ENCODE results near the gene ASPA. TPM values are rescaled to one million over a fixed set of nuclear protein-coding genes. Genes with fewer than 3 reads are reported as not detected.
A peak's percentile ranks its signal among the peaks of the same experiment; 100 is the strongest.
"Not testable (repeated sequence)": the region's sequence is repeated elsewhere in the genome, so short reads cannot be mapped to it uniquely, and the experiment has no call there.

Gene ASPA
- total RNA-seq, 2 donors from 2014 or later = 3.1 to 5.0 TPM

DNA sequence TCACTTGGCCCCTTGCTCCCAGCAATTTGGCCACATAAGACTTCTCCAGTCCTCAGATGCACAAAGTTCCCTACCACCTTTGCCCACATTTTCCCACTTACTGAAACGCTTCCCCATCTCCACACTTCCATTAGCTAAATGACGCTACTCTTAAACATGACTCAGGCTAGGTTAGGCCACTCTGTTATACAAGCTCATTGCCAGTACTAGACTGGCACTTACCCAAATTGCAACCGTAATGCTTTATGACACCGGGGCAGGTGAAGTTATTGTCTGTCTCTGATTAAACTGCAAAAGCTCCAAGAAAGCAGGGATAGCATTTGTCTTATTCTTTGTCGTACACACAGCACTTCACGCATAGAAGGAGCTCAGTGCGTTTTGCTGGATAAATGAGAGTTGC lies 29.2 kb downstream of the ASPA start:
- intact Hi-C loops (cut with DNase I) = no loop called here
- ATAC-seq = no peak
- DNase-seq = no peak

- ATAC-seq (no peak), DNase-seq (no peak)
- intact Hi-C loops (cut with DNase I) = no loop called here
These were observed 30.3 kb downstream of the ASPA start for GRCh38 chr17:3506054-3506453.

DNA sequence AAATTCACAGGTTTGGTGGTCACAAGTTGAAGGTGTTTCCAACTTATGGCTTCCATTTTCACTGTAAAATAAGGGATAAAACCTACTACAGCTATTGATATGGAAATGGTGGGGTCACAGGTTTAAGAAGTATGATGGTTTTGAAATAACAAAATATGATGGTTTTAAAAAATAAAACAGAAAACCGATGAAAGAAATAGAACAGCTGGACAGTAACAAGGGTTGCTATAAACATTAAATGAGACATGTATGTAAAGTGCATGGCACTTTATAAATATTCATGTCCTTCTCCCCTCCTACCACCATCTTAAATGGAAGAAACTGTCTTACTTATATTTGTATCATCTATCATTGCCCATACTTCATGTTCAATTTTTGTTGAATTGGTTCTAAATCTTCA lies 31.3 kb downstream of the ASPA start:
- no peak for ATAC-seq
- no peak for DNase-seq
- intact Hi-C loops (cut with DNase I) = no loop called here

DNA sequence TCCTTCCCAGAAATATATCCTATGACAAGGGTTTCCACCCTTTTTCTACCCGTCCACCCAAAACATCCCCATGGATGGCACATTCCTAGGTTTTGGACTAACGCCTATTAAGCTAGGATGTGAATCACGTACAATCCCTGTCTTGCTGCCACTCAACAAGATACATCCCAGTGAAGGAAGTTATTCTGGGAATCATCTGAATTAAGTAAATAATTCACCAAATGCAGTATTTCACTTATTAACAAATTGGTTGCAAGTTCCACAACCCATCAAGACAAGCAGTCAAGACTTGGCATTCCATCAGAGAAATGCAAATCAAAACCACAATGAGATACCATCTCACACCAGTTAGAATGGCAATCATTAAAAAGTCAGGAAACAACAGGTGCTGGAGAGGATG lies 32.1 kb downstream of the ASPA start:
- no peak for DNase-seq
- intact Hi-C loops (cut with DNase I) = no loop called here
- no peak for ATAC-seq

GRCh38 chr17:3510090-3510489 lies 34.3 kb downstream of the ASPA start:
- ATAC-seq = no peak
- intact Hi-C loops (cut with DNase I) = no loop called here
- DNase-seq = no peak

- peak; percentile 52 to 55 for ATAC-seq
- intact Hi-C loops (cut with DNase I) = no loop called here
- DNase-seq = no peak
These were observed 36.2 kb downstream of the ASPA start for GRCh38 chr17:3511852-3512504.

DNA sequence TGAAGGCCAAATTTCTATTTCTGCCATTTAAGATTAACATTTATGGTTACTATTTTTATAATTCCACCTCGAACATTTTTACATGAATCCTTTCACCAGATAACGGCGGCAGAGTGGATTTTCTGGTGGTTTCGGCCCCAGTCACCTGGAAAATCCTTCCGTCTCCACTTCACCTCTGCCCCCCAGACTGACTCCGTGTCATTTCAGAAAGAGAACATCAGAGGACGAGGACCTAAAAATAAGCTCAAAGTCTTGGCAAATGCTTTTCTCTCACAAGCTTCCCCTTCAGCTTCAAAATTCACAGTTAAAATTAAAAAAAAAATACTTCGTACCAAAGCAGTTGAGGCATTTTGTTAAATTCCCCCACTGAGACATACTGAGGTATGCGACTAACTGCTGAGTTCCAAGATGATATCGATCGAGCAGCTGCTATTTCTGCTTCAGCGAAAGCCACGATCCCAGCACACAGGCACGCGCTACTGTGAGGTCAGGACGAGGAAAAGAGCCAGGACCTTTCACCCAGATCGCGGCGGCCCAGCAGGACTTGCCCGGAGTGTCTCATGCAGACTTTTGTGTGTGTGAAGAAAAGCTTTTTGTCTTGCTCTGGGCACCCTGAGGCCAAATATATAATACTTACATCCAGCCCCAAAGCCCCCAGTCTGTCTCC lies 36.8 kb downstream of the ASPA start:
- intact Hi-C loops (cut with DNase I) = no loop called here
- peak; percentile 96 to 97 for ATAC-seq

GRCh38 chr17:3513305-3514035 lies 37.7 kb downstream of the ASPA start:
- DNase-seq (no peak), ATAC-seq (peak; percentile 10 to 22)
- intact Hi-C loops (cut with DNase I) = no loop called here

More for the DNA sequence above, 36.8 kb downstream of the ASPA start:
- peak; percentile 85 for DNase-seq

GRCh38 chr17:3514167-3514566 lies 38.4 kb downstream of the ASPA start:
- intact Hi-C loops (cut with DNase I); ATAC-seq; DNase-seq: not testable (repeated sequence)

GRCh38 chr17:3514873-3515272 lies 39.1 kb downstream of the ASPA start:
- no peak for DNase-seq
- intact Hi-C loops (cut with DNase I) = no loop called here
- no peak for ATAC-seq

GRCh38 chr17:3519472-3519871 lies 43.7 kb downstream of the ASPA start:
- intact Hi-C loops (cut with DNase I); DNase-seq; ATAC-seq: not testable (repeated sequence)

- DNase-seq (no peak), ATAC-seq (no peak)
- intact Hi-C loops (cut with DNase I) = no loop called here
These were observed 48.2 kb downstream of the ASPA start for GRCh38 chr17:3524024-3524423.

DNA sequence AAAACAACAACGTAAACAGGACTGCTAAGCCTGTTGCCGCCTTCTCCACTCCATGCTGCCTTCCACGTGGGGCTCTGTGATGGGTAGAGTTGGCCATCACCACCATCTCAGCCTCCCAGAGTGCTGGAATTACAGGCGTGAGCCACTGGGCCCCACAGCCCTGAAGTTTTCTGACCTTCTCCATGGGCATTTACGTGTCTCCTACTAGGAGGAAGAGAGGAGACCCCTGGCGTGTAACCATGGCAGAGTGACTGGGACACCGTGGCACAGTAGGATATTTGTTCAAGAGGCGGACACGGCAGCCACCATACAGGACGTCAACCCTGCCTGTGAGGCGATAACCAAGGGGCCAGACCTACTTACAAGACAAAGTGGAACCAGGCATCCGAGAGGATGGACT lies 50.7 kb downstream of the ASPA start:
- ATAC-seq (no peak), DNase-seq (no peak)
- intact Hi-C loops (cut with DNase I) = no loop called here

DNA sequence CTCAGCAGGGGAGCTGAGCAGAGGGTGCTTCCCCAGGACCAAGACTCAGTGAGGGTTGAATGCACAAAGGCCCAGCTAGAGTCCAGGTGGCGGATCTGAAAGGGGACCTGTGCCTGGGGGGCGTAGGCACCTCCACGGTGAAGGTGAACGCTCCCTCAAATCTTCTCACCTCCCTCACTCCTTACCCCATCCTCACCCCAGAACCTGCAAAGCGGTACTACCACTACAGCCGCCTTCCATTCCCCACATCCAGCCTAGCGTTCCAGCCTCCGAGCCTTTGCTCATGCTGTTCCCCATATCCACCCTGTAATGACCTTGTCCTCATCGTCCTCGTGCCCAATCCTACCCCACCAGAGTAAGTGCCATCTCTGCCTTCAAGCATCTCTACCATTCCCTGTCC lies 51.2 kb downstream of the ASPA start:
- DNase-seq (no peak), ATAC-seq (no peak)
- intact Hi-C loops (cut with DNase I) = no loop called here

DNA sequence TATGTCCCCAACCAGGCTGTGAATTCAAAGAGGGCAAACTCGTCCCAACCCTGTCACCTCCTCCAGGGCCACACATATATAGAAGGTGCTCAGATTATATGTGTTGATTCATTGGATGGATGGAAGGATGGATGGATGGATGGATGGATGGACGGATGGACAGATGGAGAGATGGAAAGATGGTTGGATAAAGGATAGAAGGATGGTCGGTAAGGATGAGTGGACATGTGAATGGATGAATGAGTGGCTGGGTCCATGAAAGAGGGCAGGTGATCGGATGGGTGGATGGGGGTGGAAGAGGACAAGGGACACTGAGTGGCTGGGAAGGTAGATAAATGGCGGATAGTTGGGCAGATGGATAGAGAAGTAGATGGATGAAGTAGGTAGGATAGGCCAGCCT lies 51.7 kb downstream of the ASPA start:
- no peak for ATAC-seq
- intact Hi-C loops (cut with DNase I) = no loop called here
- DNase-seq = no peak

- intact Hi-C loops (cut with DNase I) = no loop called here
- no peak for DNase-seq
- no peak for ATAC-seq
These were observed 52.1 kb downstream of the ASPA start for GRCh38 chr17:3527896-3528295.

- intact Hi-C loops (cut with DNase I) = no loop called here
- ATAC-seq (no peak), DNase-seq (no peak)
These were observed 52.6 kb downstream of the ASPA start for GRCh38 chr17:3528403-3528851.

DNA sequence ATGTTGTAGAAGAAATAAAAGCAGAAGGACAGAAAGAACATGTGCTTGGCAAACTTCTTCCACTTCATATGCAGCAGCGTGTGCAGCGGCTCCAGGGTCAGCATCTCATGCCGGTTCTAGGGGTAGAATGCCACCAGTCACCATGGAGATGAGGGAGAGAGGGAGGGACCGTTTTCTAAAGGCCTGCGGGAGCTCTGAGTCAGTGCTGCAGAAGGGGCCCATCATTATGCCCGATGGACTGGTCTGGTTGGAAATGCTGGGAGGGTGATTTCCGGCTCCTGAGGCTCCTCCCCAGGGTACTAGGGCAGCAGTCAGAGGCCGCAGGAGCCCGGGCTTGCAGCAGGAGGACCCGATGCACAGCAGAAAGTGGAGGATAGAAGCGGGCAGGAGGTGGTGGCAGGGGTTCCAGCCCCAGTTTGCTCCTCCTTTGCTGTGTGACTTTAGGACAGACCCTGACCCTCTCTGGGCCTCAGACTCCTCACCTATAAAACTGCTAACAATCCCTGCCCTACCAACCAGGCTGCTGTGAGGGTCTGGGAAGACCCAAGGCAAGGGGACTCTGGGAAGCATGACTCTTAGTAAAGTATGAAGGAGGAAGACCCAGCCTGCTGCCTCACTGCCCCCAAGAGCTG lies 53.2 kb downstream of the ASPA start:
- no peak for DNase-seq
- intact Hi-C loops (cut with DNase I) = no loop called here
- ATAC-seq = peak; percentile 7 to 16

GRCh38 chr17:3529817-3530741 lies 54.3 kb downstream of the ASPA start:
- DNase-seq (peak; percentile 88), ATAC-seq (peak; percentile 93 to 94)
- intact Hi-C loops (cut with DNase I) = no loop called here
